Epithelial cell of esophagus (primary cell): Measurements from ENCODE around the gene GPR176.

ENCODE experiments used
- DNase-seq: peaks from one replicate; pipeline ENCODE4 v3.0.0; 2010; ENCODE audit warnings: low read depth
- H3K4me3 ChIP-seq: 2 replicates; pipeline ENCODE4 v1.5.1; 2011; ENCODE audit warnings: mild to moderate bottlenecking, low read length, control low read depth
- CTCF ChIP-seq: IDR thresholded peaks from 2 replicates; pipeline ENCODE4 v1.5.1; 2011; ENCODE audit warnings: low read depth, mild to moderate bottlenecking, low read length, control low read depth, inconsistent platforms; ENCODE audit not compliant: insufficient read depth; ENCODE audit errors: missing control alignments

The GPR176 gene

GRCh38 chr15:39925112-39925842 lies 5.2 kb upstream of the GPR176 start:
- H3K4me3 ChIP-seq, result no peak overlapping the region
- no peak for TF ChIP-seq CTCF
- peak; percentile 60 for DNase-seq

- no peak for DNase-seq
- no peak overlapping the region for H3K4me3 ChIP-seq
- no peak for TF ChIP-seq CTCF
Measured at GRCh38 chr15:39924437-39924836, 4.4 kb upstream of the GPR176 start.

GRCh38 chr15:39922462-39923092 lies 2.5 kb upstream of the GPR176 start:
- DNase-seq, result no peak
- no peak overlapping the region for H3K4me3 ChIP-seq
- TF ChIP-seq CTCF, result no peak

DNA sequence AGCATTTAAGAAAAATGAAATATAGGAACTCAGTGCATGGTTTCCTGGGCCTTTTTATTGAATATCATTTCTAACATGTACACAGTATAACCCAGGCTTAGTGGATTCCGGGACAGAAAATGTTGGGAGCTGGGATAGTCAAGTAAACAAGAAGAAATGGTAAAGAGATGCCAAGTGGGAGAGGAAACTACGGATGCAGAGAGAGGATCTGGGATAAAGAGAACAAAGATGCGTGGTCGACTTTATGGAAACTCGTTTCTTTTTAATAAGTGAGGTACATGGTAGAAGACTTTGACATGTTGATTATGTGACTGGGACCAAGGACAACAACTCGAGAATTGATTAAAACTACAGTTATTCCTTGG lies 1.2 kb upstream of the GPR176 start:
- no peak for DNase-seq
- peak overlapping the region; percentile 59 for H3K4me3 ChIP-seq
- TF ChIP-seq CTCF, result no peak

- no peak for TF ChIP-seq CTCF
- DNase-seq, result peak; percentile 80
- peak overlapping the region; percentile 59 for H3K4me3 ChIP-seq
Measured at GRCh38 chr15:39920510-39921273, 626 bp upstream of the GPR176 start.

DNA sequence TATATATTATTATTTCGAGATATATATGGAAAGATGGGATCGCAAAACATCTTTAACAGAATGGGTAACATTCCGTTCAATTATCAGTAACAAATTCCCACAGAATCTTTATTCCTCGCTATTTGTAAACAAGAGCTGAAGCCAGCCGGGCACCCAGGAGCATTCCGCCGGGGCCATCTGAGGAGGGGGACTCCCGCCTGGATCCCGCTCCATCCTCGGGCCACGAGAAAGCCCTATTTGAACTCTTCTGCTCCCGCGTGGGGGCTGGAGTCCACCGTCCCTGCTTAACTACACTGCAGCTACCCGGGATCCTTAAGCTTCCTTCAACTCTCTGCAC lies 687 bp downstream of the GPR176 start:
- H3K4me3 ChIP-seq, result peak overlapping the region; percentile 59
- TF ChIP-seq CTCF, result no peak
- DNase-seq, result no peak
